KOPT-K1 (cell line): Measurements from ENCODE around the gene DHRS4L2.

Source experiments
- H3K27ac ChIP-seq: fragments of 200-600 bp; sonication (generic); 2 replicates; pipeline ENCODE4 v1.5.1; 2016; ENCODE audit warnings: antibody characterized with exemption, mild to moderate bottlenecking, low read depth, low read length; ENCODE audit not compliant: poor library complexity, severe bottlenecking
- H3K36me3 ChIP-seq: fragments of 200-600 bp; sonication (generic); 2 replicates; pipeline ENCODE4 v1.5.1; 2017; ENCODE audit warnings: antibody characterized with exemption, mild to moderate bottlenecking, low read length, moderate library complexity; ENCODE audit not compliant: insufficient read depth
- H3K9me3 ChIP-seq: fragments of 200-600 bp; sonication (generic); 2 replicates; pipeline ENCODE4 v1.5.1; 2017; ENCODE audit warnings: antibody characterized with exemption, low read length, mild to moderate bottlenecking; ENCODE audit not compliant: insufficient read depth, poor library complexity, severe bottlenecking

DHRS4L2 gene

GRCh38 chr14:24052656-24053547 is 64.2 kb downstream of the DHRS4L2 start:
- Histone ChIP-seq H3K9me3 (no peaks in the 10 kb centered on the region), H3K27ac (no peak overlapping the region), H3K36me3 (no peaks in the 10 kb centered on the region)

DNA sequence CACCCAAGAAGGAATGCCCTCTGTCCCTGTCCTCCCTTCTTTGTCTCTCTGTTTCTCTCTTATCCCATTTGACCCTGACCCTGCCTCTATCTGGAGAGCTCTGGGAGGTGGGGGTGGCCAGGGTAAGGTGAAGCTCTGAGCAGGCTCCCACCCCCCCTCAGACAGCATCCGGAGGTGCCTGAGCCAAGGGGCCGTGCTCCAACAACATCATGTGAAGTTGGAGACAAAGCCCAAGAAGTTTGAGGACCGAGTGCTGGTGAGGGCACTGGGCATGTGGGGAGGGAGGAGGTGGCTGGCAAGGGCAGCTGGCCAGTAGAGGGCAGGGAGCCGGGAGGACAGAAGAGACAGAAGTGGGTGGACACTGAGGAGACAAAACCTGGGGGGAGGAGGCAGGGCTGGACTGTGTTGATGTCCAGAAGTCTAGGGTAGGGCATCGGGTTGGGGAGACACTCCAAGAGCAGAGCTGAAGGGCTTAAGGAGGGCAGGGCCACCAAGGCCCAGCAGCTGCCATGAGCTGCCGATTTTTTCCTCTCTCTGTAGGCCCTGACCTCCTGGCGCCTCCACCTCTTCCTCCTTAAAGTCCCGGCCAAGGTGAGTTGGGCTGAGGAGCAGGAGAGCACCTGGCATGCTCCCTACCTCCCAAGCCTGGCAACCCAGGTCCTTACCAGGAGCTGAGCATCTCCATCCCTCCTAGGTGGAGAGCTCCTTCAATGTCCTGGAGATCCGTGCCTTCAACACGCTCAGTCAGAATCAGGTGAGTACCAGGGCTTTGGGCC is 65.0 kb downstream of the DHRS4L2 start:
- no peak overlapping the region for H3K27ac ChIP-seq
- H3K9me3 ChIP-seq, result no peaks in the 10 kb centered on the region
- no peaks in the 10 kb centered on the region for H3K36me3 ChIP-seq

DNA sequence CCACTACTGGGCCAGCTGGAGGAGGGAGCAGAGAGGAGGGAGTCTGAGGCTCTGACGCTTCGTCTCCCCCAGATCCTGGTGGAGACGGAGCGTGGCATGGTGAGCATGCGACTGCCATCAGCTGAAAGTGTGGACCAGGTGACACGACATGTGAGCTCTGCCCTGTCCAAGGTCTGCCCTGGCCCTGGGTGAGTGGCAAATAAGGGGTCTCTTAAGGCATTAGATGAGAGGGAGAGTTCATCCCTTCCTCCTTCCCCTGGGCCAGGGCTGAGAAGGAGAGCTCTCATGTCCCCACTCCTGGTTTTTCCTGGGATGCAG is 65.6 kb downstream of the DHRS4L2 start:
- no peak overlapping the region for H3K27ac ChIP-seq
- H3K9me3 ChIP-seq, result no peaks in the 10 kb centered on the region
- H3K36me3 ChIP-seq, result no peaks in the 10 kb centered on the region

DNA sequence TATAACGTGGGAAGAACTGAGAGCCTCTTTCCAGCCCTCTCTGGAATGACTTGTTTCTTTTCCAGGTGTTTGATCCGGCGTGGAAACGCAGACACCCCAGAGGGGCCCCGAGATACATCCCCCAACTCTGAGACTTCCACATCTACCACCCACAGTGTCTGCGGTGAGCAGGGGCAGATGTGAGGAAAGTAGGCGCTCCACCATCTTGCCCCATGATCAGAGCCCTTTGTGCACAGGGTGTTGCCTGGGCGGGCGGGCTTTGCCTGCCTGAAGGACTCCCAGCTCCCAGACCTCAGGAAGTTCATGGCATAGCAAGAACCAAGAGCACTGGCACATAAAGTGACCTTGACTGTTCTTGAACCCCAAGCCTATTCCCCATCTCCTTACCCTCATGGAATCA is 65.9 kb downstream of the DHRS4L2 start:
- no peaks in the 10 kb centered on the region for H3K9me3 ChIP-seq
- H3K27ac ChIP-seq, result no peak overlapping the region
- H3K36me3 ChIP-seq, result no peaks in the 10 kb centered on the region
